HepG2 (cell line): ENCODE results near the gene CPAMD8.

Source experiments
- ATF7 ChIP-seq, 2 experiments: fragments of 450-650 bp in 1 of 2; sonication (generic) in 1 of 2; formaldehyde crosslinking in 1 of 2; IDR thresholded peaks; 2 replicates each; pipeline versions ENCODE4 v1.4.0 to v1.6.1; 2016 to 2020; ENCODE audit warnings: antibody characterized with exemption in 1 of 2, mild to moderate bottlenecking in 1 of 2, missing genetic modification reagents in 1 of 2
- BHLHE40 ChIP-seq: IDR thresholded peaks from 2 replicates; pipeline ENCODE4 v1.6.1; 2011; ENCODE audit warnings: low read length, improper control_type of control experiment
- KDM4B ChIP-seq: sonication (generic); formaldehyde crosslinking; IDR thresholded peaks from 2 replicates; pipeline ENCODE4 v1.4.0; 2020; ENCODE audit warnings: missing genetic modification reagents
- SUZ12 ChIP-seq: fragments of 150-350 bp; IDR thresholded peaks from 2 replicates; pipeline ENCODE4 v1.6.1; 2014; ENCODE audit warnings: low read depth, low read length
- YY1 ChIP-seq: IDR thresholded peaks from 2 replicates; pipeline ENCODE4 v1.6.1; 2011; ENCODE audit warnings: low read length, low read depth, moderate library complexity, mild to moderate bottlenecking; ENCODE audit not compliant: insufficient read depth, insufficient replicate concordance
- ZFP37 ChIP-seq: sonication (generic); formaldehyde crosslinking; IDR thresholded peaks from 2 replicates; pipeline ENCODE4 v1.4.0; 2020; ENCODE audit warnings: missing genetic modification reagents, borderline replicate concordance
- ZKSCAN5 ChIP-seq: sonication (generic); formaldehyde crosslinking; IDR thresholded peaks from 2 replicates; pipeline ENCODE4 v1.5.1; 2020; ENCODE audit warnings: mild to moderate bottlenecking, missing genetic modification reagents
- ZNF367 ChIP-seq: sonication (generic); formaldehyde crosslinking; IDR thresholded peaks from 2 replicates; pipeline ENCODE4 v1.4.0; 2020; ENCODE audit warnings: missing genetic modification reagents, borderline replicate concordance
- ZSCAN20 ChIP-seq: sonication (generic); formaldehyde crosslinking; IDR thresholded peaks from 2 replicates; pipeline ENCODE4 v1.4.0; 2020; ENCODE audit warnings: missing genetic modification reagents, mild to moderate bottlenecking, borderline replicate concordance
- TF ChIP-seq, protein P1 (sequence below): sonication (generic); formaldehyde crosslinking; IDR thresholded peaks from 2 replicates; pipeline ENCODE4 v1.8.0; 2022; ENCODE audit warnings: missing genetic modification reagents, mild to moderate bottlenecking, borderline replicate concordance
- TF ChIP-seq, protein P2 (sequence below): fragments of 450-650 bp; IDR thresholded peaks from 2 replicates; pipeline ENCODE4 v1.6.1; 2016

DNA sequence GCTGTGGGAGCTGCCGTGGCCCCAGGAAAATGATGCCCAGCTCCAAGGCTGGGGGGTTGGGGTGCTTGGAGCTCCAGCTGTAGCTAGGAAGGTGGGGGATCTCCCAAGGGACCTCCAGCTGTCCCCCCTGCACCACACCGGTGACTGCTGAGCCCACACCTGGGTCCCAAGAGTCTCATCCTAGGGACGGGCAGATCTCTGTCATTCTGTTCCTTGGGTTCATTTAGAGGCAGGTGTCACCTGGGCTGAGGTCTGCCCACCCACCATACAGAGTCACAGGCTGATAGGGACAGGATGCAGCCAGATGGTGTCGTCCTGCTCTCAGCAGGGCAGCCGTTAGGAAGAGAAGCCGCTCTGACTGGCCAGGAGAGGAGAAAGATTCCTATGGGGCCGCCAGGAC lies 132.5 kb downstream of the CPAMD8 start:
- TF ChIP-seq ZNF367 (CRISPR knock-in tag) (no peak), ZSCAN20 (CRISPR knock-in tag) (no peak), ATF7 (IDR thresholded peaks at IDR 0.05) (no peak), ATF7 (CRISPR knock-in tag; IDR thresholded peaks at IDR 0.05) (no peak), YY1 (no peak), KDM4B (CRISPR knock-in tag) (no peak), ZKSCAN5 (CRISPR knock-in tag) (no peak), BHLHE40 (no peak), ZFP37 (CRISPR knock-in tag) (no peak), SUZ12 (no peak)
- TF ChIP-seq, protein P1, sequence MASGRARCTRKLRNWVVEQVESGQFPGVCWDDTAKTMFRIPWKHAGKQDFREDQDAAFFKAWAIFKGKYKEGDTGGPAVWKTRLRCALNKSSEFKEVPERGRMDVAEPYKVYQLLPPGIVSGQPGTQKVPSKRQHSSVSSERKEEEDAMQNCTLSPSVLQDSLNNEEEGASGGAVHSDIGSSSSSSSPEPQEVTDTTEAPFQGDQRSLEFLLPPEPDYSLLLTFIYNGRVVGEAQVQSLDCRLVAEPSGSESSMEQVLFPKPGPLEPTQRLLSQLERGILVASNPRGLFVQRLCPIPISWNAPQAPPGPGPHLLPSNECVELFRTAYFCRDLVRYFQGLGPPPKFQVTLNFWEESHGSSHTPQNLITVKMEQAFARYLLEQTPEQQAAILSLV (CRISPR knock-in tag) = no peak
- TF ChIP-seq, protein P2, sequence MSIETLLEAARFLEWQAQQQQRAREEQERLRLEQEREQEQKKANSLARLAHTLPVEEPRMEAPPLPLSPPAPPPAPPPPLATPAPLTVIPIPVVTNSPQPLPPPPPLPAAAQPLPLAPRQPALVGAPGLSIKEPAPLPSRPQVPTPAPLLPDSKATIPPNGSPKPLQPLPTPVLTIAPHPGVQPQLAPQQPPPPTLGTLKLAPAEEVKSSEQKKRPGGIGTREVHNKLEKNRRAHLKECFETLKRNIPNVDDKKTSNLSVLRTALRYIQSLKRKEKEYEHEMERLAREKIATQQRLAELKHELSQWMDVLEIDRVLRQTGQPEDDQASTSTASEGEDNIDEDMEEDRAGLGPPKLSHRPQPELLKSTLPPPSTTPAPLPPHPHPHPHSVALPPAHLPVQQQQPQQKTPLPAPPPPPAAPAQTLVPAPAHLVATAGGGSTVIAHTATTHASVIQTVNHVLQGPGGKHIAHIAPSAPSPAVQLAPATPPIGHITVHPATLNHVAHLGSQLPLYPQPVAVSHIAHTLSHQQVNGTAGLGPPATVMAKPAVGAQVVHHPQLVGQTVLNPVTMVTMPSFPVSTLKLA = no peak
